ENCODE data around the gene CAMK4. TPM values are rescaled to one million over a fixed set of nuclear protein-coding genes. Genes with fewer than 3 reads are reported as not detected.

The CAMK4 gene
- polyA plus RNA-seq, 1 donor from 2014 or later: 16.6 TPM

DNA sequence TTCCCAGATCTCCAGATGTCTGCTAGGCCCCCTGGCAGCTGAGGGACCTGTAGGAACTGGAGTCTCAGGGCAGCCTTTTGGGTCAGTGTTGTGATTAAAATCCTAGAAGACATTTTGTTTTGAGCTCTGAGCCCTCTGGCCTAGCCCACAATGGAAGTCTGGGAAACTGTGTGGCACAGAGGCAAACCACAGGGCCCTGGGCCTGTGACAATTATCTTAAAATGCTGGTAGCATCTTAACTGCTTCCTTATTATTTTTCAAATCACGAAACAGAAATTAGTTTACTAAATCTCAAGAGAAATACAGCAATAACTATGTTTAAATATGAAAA lies 162.6 kb downstream of the CAMK4 start:
- Histone ChIP-seq H3K36me3 (ENCODE audit: insufficient read depth, low read length) (no peaks in the 10 kb centered on the region), H4K20me1 (ENCODE audit: insufficient read depth) (no peaks in the 10 kb centered on the region), H3K27me3 (ENCODE audit: insufficient read depth, low read depth, low read length) (no peaks in the 10 kb centered on the region), H3K9me3 (ENCODE audit: low read length) (no peaks in the 10 kb centered on the region), H3K4me3 (ENCODE audit: low read length) (peak overlapping the region; percentile 20), H3K4me2 (ENCODE audit: low read length) (no peak overlapping the region), H3K9me2 (ENCODE audit: insufficient read depth, low read length) (no peaks in the 10 kb centered on the region), H3F3A (ENCODE audit: insufficient read depth, low read length, poor library complexity, severe bottlenecking) (no peaks in the 10 kb centered on the region), H3K9ac (ENCODE audit: low read length) (no peak overlapping the region), H3K27ac (ENCODE audit: low read length) (peak overlapping the region; percentile 34), H3K79me2 (replicated peaks; ENCODE audit: insufficient read depth, low read length) (no peaks in the 10 kb centered on the region), H2AFZ (ENCODE audit: low read depth, low read length) (no peak overlapping the region)
- TF ChIP-seq, protein P1, sequence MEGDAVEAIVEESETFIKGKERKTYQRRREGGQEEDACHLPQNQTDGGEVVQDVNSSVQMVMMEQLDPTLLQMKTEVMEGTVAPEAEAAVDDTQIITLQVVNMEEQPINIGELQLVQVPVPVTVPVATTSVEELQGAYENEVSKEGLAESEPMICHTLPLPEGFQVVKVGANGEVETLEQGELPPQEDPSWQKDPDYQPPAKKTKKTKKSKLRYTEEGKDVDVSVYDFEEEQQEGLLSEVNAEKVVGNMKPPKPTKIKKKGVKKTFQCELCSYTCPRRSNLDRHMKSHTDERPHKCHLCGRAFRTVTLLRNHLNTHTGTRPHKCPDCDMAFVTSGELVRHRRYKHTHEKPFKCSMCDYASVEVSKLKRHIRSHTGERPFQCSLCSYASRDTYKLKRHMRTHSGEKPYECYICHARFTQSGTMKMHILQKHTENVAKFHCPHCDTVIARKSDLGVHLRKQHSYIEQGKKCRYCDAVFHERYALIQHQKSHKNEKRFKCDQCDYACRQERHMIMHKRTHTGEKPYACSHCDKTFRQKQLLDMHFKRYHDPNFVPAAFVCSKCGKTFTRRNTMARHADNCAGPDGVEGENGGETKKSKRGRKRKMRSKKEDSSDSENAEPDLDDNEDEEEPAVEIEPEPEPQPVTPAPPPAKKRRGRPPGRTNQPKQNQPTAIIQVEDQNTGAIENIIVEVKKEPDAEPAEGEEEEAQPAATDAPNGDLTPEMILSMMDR (IDR thresholded peaks at IDR 0.05; ENCODE audit: poor library complexity, severe bottlenecking): no peak
- TF ChIP-seq EP300 (conservative IDR thresholded peaks at IDR 0.05; ENCODE audit: poor library complexity, severe bottlenecking) (no peak), MXI1 (conservative IDR thresholded peaks at IDR 0.05; ENCODE audit: poor library complexity, severe bottlenecking) (no peak), SMC3 (conservative IDR thresholded peaks at IDR 0.05; ENCODE audit: poor library complexity) (no peak), RAD21 (conservative IDR thresholded peaks at IDR 0.05) (no peak), POLR2AphosphoS5 (IDR thresholded peaks at IDR 0.05) (no peak), EZH2 (IDR thresholded peaks at IDR 0.05; ENCODE audit: borderline replicate concordance, insufficient read depth, low read length, poor library complexity, severe bottlenecking) (no peak), TAF1 (IDR thresholded peaks at IDR 0.05; ENCODE audit: low read depth) (no peak)
- TF ChIP-seq, protein P2, sequence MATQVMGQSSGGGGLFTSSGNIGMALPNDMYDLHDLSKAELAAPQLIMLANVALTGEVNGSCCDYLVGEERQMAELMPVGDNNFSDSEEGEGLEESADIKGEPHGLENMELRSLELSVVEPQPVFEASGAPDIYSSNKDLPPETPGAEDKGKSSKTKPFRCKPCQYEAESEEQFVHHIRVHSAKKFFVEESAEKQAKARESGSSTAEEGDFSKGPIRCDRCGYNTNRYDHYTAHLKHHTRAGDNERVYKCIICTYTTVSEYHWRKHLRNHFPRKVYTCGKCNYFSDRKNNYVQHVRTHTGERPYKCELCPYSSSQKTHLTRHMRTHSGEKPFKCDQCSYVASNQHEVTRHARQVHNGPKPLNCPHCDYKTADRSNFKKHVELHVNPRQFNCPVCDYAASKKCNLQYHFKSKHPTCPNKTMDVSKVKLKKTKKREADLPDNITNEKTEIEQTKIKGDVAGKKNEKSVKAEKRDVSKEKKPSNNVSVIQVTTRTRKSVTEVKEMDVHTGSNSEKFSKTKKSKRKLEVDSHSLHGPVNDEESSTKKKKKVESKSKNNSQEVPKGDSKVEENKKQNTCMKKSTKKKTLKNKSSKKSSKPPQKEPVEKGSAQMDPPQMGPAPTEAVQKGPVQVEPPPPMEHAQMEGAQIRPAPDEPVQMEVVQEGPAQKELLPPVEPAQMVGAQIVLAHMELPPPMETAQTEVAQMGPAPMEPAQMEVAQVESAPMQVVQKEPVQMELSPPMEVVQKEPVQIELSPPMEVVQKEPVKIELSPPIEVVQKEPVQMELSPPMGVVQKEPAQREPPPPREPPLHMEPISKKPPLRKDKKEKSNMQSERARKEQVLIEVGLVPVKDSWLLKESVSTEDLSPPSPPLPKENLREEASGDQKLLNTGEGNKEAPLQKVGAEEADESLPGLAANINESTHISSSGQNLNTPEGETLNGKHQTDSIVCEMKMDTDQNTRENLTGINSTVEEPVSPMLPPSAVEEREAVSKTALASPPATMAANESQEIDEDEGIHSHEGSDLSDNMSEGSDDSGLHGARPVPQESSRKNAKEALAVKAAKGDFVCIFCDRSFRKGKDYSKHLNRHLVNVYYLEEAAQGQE (IDR thresholded peaks at IDR 0.05; ENCODE audit: borderline replicate concordance): no peak

DNA sequence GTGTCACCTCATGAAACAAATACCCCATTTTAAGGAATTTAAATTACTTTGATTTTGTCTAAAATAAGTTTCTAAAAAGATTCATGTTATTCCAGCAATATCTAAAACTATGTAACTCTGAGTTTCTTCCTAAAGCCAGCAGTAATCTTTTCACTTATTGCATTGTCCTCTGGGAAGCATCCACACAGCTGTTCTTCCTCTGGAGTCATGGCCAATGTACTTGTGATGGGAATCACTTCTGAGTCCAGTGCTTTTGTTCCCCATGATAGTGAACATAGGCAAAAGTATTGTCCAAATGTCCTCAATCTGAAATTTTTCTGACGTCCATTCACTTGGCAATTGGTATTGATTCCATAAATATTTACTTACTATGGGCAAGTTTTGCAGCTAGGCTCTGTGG lies 163.2 kb downstream of the CAMK4 start:
- Histone ChIP-seq H3K79me2 (replicated peaks; ENCODE audit: insufficient read depth, low read length) (no peaks in the 10 kb centered on the region), H3K9me3 (ENCODE audit: low read length) (no peaks in the 10 kb centered on the region), H3K27ac (ENCODE audit: low read length) (no peak overlapping the region), H3K4me3 (ENCODE audit: low read length) (no peak overlapping the region), H3K27me3 (ENCODE audit: insufficient read depth, low read depth, low read length) (no peaks in the 10 kb centered on the region), H3K36me3 (ENCODE audit: insufficient read depth, low read length) (no peaks in the 10 kb centered on the region), H3F3A (ENCODE audit: insufficient read depth, low read length, poor library complexity, severe bottlenecking) (no peaks in the 10 kb centered on the region), H3K9ac (ENCODE audit: low read length) (no peak overlapping the region), H2AFZ (ENCODE audit: low read depth, low read length) (no peak overlapping the region), H4K20me1 (ENCODE audit: insufficient read depth) (no peaks in the 10 kb centered on the region), H3K4me2 (ENCODE audit: low read length) (no peak overlapping the region), H3K9me2 (ENCODE audit: insufficient read depth, low read length) (no peaks in the 10 kb centered on the region)
- TF ChIP-seq SMC3 (conservative IDR thresholded peaks at IDR 0.05; ENCODE audit: poor library complexity): no peak
- no peak for TF ChIP-seq EP300 (conservative IDR thresholded peaks at IDR 0.05; ENCODE audit: poor library complexity, severe bottlenecking)
- TF ChIP-seq, protein P2 (IDR thresholded peaks at IDR 0.05; ENCODE audit: borderline replicate concordance): no peak
- TF ChIP-seq, protein P1 (IDR thresholded peaks at IDR 0.05; ENCODE audit: poor library complexity, severe bottlenecking): no peak
- no peak for TF ChIP-seq RAD21 (conservative IDR thresholded peaks at IDR 0.05)
- TF ChIP-seq EZH2 (IDR thresholded peaks at IDR 0.05; ENCODE audit: borderline replicate concordance, insufficient read depth, low read length, poor library complexity, severe bottlenecking): no peak
- TF ChIP-seq TAF1 (IDR thresholded peaks at IDR 0.05; ENCODE audit: low read depth): no peak
- TF ChIP-seq POLR2AphosphoS5 (IDR thresholded peaks at IDR 0.05): no peak

Data from neural cell (in vitro differentiated cells).